Left lung (tissue), 10 donors: ENCODE measurements around the gene EPHB2. TPM values are rescaled to one million over a fixed set of nuclear protein-coding genes. Genes with fewer than 3 reads are reported as not detected.

Experiments used
- ATAC-seq: fragments of 200-7000 bp; cut with Tn5 transposase; one replicate; pipeline ENCODE4 v1.9.1; 2020; ENCODE audit warnings: moderate library complexity
- DNase-seq, 4 donors: peaks; one replicate each; pipeline ENCODE4 v3.0.0-alpha.2; 2013 to 2020
- H3K27ac ChIP-seq, 2 donors: fragments of 200-600 bp; sonication (generic) in 1 of 2; one replicate each; pipeline versions ENCODE4 v1.5.0 to v1.8.0; 2020 to 2021
- H3K27me3 ChIP-seq, 2 donors: fragments of 200-600 bp; sonication (generic) in 1 of 2; one replicate each; pipeline versions ENCODE4 v1.5.0 to v1.8.0; 2020 to 2021
- H3K36me3 ChIP-seq, 2 donors: fragments of 200-600 bp; sonication (generic) in 1 of 2; one replicate each; pipeline versions ENCODE4 v1.5.0 to v1.8.0; 2020 to 2021
- H3K4me1 ChIP-seq, 2 donors: fragments of 200-600 bp; one replicate each; pipeline ENCODE4 v1.8.0; 2021
- H3K4me3 ChIP-seq, 2 donors: fragments of 200-600 bp; sonication (generic) in 1 of 2; one replicate each; pipeline versions ENCODE4 v1.5.0 to v1.8.0; 2020 to 2021; ENCODE audit warnings: mild to moderate bottlenecking in 1 of 2
- H3K9me3 ChIP-seq, 2 donors: fragments of 200-600 bp; sonication (generic) in 1 of 2; one replicate each; pipeline versions ENCODE4 v1.5.0 to v1.8.0; 2020 to 2021
- intact Hi-C, 2 donors: fragments of 100-400 bp; cut with DNase I; formaldehyde crosslinking; loops; one replicate each; pipeline versions ENCODE4 v1.11.2 to v1.14.2; 2022
- polyA plus RNA-seq, 6 donors: library from polyadenylated mRNA; unstranded; fragments of 120-200 nt; gene quantifications; one replicate each; pipeline ENCODE4 v1.2.1, GENCODE V29; 2013; ENCODE audit not compliant: insufficient read length in 6 of 6
- total RNA-seq, 2 donors: library from RNA; stranded (reverse); fragmentation: NEBNext Ultra II Directional; extraction: Animal tissue kit (Norgen Biotek cat#: 25700); gene quantifications; one replicate each; pipeline ENCODE4 v1.2.1, GENCODE V29; 2021
- TF ChIP-seq, protein P1 (sequence below), 2 donors: fragments of 200-600 bp; sonication (generic) in 1 of 2; IDR thresholded peaks; one replicate each; pipeline versions ENCODE4 v1.5.0 to v1.8.0; 2021; ENCODE audit warnings: antibody characterized with exemption in 2 of 2
- donor health status: DM: no; HTN: yes; CAD: no.
- donor health status: DM: no; HTN: no; CAD: no.

The EPHB2 gene
- total and polyA plus RNA-seq, 8 donors = 11.3 to 21.0 (median 17.2) TPM

DNA sequence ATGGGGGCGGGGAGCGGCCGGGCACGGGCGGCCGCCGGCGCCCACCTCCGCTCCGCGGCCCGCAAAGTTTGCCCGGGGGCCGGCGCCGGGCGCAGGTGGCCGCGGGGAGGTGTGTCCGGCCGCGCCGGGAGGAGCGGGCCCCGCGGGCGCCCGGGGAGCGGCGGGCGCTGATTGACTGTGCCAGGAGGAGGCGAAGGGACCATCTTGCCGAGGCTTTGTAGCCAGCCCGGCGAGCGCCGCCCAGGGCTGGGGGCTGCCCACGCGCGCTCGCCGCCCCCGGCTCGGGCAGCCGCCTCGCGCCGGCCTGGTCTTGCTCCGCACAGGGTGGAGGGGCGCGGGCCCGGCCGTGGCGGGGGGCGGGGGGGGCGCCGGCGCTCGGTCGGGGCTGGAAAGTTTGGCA is 432 bp downstream of the EPHB2 start:
- ATAC-seq (peak; percentile 4), DNase-seq (no peak)
- no peaks in the 10 kb centered on the region for H3K36me3 ChIP-seq
- TF ChIP-seq, protein P1, sequence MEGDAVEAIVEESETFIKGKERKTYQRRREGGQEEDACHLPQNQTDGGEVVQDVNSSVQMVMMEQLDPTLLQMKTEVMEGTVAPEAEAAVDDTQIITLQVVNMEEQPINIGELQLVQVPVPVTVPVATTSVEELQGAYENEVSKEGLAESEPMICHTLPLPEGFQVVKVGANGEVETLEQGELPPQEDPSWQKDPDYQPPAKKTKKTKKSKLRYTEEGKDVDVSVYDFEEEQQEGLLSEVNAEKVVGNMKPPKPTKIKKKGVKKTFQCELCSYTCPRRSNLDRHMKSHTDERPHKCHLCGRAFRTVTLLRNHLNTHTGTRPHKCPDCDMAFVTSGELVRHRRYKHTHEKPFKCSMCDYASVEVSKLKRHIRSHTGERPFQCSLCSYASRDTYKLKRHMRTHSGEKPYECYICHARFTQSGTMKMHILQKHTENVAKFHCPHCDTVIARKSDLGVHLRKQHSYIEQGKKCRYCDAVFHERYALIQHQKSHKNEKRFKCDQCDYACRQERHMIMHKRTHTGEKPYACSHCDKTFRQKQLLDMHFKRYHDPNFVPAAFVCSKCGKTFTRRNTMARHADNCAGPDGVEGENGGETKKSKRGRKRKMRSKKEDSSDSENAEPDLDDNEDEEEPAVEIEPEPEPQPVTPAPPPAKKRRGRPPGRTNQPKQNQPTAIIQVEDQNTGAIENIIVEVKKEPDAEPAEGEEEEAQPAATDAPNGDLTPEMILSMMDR (IDR thresholded peaks at IDR 0.05) = no peak
- H3K9me3 ChIP-seq = no peaks in the 10 kb centered on the region
- no peak overlapping the region for H3K27ac ChIP-seq
- H3K4me3 ChIP-seq = peak overlapping the region; percentile 31 to 46
- H3K27me3 ChIP-seq = peaks cover 10 to 68% of the 10 kb centered on the region in 2 donors
- intact Hi-C loops = no loop called here
- H3K4me1 ChIP-seq = peaks cover 5 to 21% of the 10 kb centered on the region in 2 donors

DNA sequence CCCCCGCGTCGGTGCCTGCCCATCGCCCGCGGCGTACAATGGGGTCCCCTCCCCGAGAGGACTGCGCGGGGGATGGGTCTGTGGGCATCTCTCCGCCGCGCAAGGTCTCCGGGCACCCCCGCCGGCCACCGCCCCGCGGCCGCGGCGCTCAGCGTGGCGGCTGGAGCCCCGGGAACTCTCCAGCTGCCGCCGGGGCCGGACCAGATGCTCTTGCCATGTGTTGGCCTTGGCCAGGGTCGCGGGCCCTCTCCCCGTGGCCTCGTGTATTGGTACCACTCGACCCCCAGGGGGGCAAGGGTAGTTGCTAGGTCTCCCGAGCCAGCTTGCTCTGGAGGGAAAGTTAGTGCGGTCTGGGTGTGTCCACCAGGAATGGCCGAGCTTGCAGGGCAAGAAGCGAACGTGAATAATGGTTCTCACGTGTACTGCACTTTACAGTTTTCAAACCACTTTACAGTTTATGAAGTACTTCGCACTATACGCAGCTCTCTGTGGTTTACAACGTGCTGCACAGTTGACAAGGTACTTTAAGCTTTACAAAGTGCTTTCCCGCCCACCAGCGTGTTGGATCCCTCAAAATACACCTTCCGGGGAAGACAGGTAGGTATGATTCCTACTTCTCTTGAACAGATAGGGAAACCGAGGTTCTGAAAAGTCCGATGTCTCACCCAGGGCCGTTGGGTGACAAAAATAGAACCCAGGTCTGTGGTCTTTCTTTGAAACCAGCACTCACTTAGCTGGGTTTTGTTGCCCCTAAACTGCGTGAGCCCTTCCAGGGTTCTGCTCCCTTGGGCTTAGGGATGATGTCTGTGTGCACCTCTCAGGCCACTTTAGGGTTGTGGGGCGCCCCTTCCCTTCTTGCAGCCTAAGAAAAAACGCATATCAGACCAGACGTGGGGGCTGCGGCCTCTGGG is 1.2 kb downstream of the EPHB2 start:
- DNase-seq = no peak
- H3K27me3 ChIP-seq = peaks cover 10 to 68% of the 10 kb centered on the region in 2 donors
- H3K4me1 ChIP-seq = peaks cover 5 to 24% of the 10 kb centered on the region in 2 donors
- no peaks in the 10 kb centered on the region for H3K36me3 ChIP-seq
- H3K4me3 ChIP-seq = peak overlapping the region; percentile 31 to 46
- no peak overlapping the region for H3K27ac ChIP-seq
- peak; percentile 59 for ATAC-seq
- intact Hi-C loops = no loop called here
- TF ChIP-seq, protein P1 (IDR thresholded peaks at IDR 0.05) = no peak
- no peaks in the 10 kb centered on the region for H3K9me3 ChIP-seq

DNA sequence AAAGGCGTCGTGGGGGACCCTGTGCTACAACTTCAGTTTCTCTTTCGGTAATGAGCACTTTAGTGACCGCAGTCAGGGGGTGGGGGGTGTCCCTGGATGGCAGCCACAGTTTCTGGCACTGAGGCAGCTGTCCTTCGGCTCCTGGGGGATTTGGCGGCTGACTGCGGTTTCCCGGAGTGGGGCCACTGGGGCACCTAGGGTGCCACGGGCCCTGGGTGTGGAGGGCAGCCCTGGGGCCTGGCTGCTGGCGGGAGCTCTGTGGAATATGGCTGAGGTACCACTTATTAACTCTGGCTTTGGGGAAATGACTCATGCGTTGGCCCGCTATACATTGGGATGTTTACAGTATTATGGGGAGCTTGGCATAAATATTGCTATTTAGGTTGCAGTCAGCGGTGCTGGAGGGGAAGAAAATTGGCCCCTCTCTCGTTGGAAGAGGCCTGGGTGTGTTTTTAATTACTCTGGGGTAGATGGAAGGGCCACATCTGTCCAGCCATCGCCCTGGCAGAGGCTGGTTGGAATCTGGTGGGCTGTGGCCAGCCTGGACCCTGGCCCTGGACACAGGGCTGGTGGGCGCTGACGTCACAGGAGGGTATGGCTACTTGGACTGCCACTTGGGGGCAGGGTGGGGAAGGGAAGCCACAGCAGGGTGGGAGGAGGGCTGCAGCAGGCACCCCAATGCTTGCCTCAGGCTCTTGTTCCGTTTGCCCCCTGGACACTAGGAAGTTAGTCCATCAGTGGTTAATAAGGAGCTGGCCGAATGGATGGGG is 2.0 kb downstream of the EPHB2 start:
- TF ChIP-seq, protein P1 (IDR thresholded peaks at IDR 0.05) = no peak
- intact Hi-C loops = no loop called here
- H3K36me3 ChIP-seq = no peaks in the 10 kb centered on the region
- H3K27me3 ChIP-seq = peaks cover 10 to 68% of the 10 kb centered on the region in 2 donors
- no peak for ATAC-seq
- no peak overlapping the region for H3K4me3 ChIP-seq
- H3K27ac ChIP-seq = no peak overlapping the region
- peaks cover 5 to 32% of the 10 kb centered on the region in 2 donors for H3K4me1 ChIP-seq
- DNase-seq = no peak
- H3K9me3 ChIP-seq = no peaks in the 10 kb centered on the region

DNA sequence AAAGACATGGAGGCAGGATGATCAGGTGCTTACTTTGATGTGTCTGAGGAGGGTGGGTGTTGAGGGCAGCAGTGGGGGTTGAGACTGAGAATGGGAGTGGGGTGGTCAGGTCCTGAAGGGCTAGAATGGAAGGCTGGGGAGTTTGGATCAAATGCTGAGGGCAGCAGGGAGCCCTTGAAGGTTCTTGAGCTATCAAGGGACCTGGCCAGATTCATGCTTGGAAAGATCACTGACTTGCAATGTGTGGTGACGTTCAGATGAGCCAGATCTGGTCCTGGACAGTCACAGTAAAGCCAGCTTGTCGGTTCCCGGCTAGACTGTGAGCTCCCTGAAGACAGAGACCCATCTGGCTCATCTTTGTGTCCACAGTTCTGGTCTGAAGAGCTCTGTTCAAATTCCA is 3.8 kb downstream of the EPHB2 start:
- no peak overlapping the region for H3K4me3 ChIP-seq
- intact Hi-C loops = no loop called here
- ATAC-seq (no peak), DNase-seq (no peak)
- no peak overlapping the region for H3K27ac ChIP-seq
- H3K27me3 ChIP-seq = peaks cover 7 to 51% of the 10 kb centered on the region in 2 donors
- TF ChIP-seq, protein P1 (IDR thresholded peaks at IDR 0.05) = no peak
- H3K9me3 ChIP-seq = no peaks in the 10 kb centered on the region
- no peaks in the 10 kb centered on the region for H3K36me3 ChIP-seq
- H3K4me1 ChIP-seq = peaks cover 5 to 29% of the 10 kb centered on the region in 2 donors
